Measurements from ENCODE around the gene TLR4.

The TLR4 gene

DNA sequence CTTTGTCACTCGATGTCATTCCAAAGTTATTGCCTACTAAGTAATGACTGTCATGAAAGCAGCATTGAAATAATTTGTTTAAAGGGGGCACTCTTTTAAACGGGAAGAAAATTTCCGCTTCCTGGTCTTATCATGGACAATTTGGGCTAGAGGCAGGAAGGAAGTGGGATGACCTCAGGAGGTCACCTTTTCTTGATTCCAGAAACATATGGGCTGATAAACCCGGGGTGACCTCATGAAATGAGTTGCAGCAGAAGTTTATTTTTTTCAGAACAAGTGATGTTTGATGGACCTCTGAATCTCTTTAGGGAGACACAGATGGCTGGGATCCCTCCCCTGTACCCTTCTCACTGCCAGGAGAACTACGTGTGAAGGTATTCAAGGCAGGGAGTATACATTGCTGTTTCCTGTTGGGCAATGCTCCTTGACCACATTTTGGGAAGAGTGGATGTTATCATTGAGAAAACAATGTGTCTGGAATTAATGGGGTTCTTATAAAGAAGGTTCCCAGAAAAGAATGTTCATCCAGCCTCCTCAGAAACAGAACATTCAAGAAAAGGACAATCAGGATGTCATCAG lies 11.3 kb downstream of the TLR4 start:
- Histone ChIP-seq H3K9me3 (ENCODE audit: low read length) (no peaks in the 10 kb centered on the region), H3K27ac (ENCODE audit: low read depth, low read length) (no peak overlapping the region), H3K4me1 (ENCODE audit: insufficient read depth, low read length) (peaks cover 10% of the 10 kb centered on the region), H3K9ac (ENCODE audit: low read length) (no peak overlapping the region), H3K27me3 (ENCODE audit: control insufficient read depth in 1 of 2, insufficient read depth in 2 of 2, low read length in 2 of 2) (no peaks in the 10 kb centered on the region), H3K4me3 (ENCODE audit: low read depth in 1 of 2, low read length in 2 of 2) (no peak overlapping the region), H3K36me3 (ENCODE audit: insufficient read depth, low read length) (peaks cover 7% of the 10 kb centered on the region)

DNA sequence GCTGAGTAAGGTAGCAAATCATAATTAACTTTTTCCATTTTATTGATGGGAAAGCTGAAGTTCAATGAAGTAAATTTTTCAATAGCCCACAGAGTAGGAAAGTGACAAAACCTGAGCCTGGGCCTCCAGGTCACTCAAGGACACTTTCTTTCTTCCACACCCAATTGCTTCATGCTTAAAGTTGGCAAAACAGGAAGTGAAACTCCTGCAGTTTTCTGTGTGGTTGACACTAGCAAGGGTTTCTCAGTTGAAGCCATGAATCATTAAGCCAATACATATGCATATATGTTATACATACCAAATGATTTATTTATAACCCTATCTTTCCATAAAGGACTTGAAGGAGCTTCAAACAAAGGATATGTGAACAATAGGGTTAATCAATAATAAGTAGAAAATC lies 13.9 kb downstream of the TLR4 start:
- H3K4me1 ChIP-seq (ENCODE audit: insufficient read depth, low read length) = peaks cover 11% of the 10 kb centered on the region

DNA sequence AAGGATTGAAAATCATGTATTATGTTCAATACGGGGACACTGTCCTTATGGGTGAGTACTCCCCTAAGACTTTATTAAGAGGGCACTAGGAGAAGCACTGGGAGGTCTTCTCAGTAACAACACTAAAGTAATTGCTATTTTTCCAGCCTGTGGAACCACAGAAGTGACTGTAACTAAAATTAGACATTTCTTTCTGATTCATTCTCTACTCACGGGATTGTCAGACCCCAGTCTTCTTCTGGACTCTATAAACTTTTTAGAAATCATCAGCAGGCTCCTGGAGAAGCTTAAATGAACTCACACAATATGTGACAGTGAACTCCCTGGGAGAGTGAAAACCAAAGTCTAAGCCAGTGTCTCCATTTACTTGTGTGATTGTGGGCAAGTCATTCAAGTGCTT lies 14.5 kb downstream of the TLR4 start:
- Histone ChIP-seq H3K9me3 (ENCODE audit: low read length) (no peaks in the 10 kb centered on the region), H3K27ac (ENCODE audit: low read depth, low read length) (no peak overlapping the region), H3K9ac (ENCODE audit: low read length) (no peak overlapping the region), H3K36me3 (ENCODE audit: insufficient read depth, low read length) (no peaks in the 10 kb centered on the region), H3K27me3 (ENCODE audit: control insufficient read depth in 1 of 2, insufficient read depth in 2 of 2, low read length in 2 of 2) (no peaks in the 10 kb centered on the region), H3K4me1 (ENCODE audit: insufficient read depth, low read length) (peaks cover 11% of the 10 kb centered on the region), H3K4me3 (ENCODE audit: low read depth in 1 of 2, low read length in 2 of 2) (no peak overlapping the region)

More for the DNA sequence above, 13.9 kb downstream of the TLR4 start:
- H3K4me3 ChIP-seq (ENCODE audit: low read depth in 1 of 2, low read length in 2 of 2) = no peak overlapping the region
- H3K9ac ChIP-seq (ENCODE audit: low read length) = no peak overlapping the region
- no peaks in the 10 kb centered on the region for H3K9me3 ChIP-seq (ENCODE audit: low read length)
- peaks cover 6% of the 10 kb centered on the region for H3K36me3 ChIP-seq (ENCODE audit: insufficient read depth, low read length)
- H3K27ac ChIP-seq (ENCODE audit: low read depth, low read length) = no peak overlapping the region
- H3K27me3 ChIP-seq (ENCODE audit: control insufficient read depth in 1 of 2, insufficient read depth in 2 of 2, low read length in 2 of 2) = no peaks in the 10 kb centered on the region

DNA sequence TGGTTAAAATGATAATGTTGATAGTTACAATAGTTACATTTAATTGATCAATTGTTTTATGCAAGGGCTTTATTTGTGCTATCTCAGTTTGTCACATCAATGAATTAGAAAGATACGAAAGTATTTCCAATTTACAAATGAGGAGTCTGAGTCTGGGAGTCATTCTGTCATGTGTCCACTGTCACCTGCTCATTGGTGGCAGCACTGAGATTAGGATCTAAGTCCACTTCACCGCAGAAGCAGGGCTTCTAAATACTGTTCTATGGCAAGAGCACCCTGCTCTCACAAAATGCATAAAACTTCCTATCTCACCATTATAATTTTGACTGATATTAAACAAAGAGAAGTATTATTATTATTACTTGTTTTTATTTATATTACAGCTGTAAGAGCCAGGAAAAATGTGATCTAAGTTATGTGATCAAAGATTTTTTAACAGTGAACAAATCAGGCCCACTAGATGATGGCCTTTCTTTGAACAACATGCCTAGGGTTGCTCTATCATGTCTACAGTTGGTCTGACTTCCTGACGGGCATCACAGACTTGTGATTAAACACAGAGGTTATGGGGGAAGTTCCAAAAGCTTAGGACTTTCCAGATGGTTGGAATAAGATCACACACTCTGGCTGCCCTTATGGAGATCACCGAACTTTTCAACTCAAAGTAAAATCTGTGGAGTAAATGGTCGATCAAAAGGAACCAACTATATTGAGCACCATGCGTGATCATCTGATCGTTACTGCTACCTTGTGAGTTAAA lies 15.1 kb downstream of the TLR4 start:
- H3K27me3 ChIP-seq (ENCODE audit: control insufficient read depth in 1 of 2, insufficient read depth in 2 of 2, low read length in 2 of 2) = no peaks in the 10 kb centered on the region
- no peaks in the 10 kb centered on the region for H3K36me3 ChIP-seq (ENCODE audit: insufficient read depth, low read length)
- no peak overlapping the region for H3K9ac ChIP-seq (ENCODE audit: low read length)
- H3K4me3 ChIP-seq (ENCODE audit: low read depth in 1 of 2, low read length in 2 of 2) = no peak overlapping the region
- no peak overlapping the region for H3K27ac ChIP-seq (ENCODE audit: low read depth, low read length)
- peaks cover 11% of the 10 kb centered on the region for H3K4me1 ChIP-seq (ENCODE audit: insufficient read depth, low read length)
- H3K9me3 ChIP-seq (ENCODE audit: low read length) = no peaks in the 10 kb centered on the region

DNA sequence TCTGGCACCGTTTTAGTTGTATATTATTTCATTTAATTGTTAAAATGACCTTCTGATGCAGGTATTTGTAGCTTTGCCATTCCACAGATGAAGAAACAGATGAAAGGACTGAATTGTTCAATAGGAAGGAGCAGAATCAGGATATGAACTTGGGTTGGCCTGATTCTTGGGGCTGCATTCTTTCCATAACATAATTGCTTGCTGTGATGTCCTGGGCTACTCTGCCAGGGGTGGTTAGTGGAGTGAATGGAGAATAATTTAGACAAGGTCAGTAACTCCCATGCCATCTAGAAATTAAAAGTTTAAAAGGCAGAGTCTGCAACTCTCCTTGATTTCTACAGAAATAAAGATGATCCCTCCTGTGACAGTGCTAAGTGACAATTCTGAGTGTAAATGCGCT lies 15.9 kb downstream of the TLR4 start:
- no peaks in the 10 kb centered on the region for H3K36me3 ChIP-seq (ENCODE audit: insufficient read depth, low read length)
- H3K9me3 ChIP-seq (ENCODE audit: low read length) = no peaks in the 10 kb centered on the region
- no peak overlapping the region for H3K9ac ChIP-seq (ENCODE audit: low read length)
- H3K4me3 ChIP-seq (ENCODE audit: low read depth in 1 of 2, low read length in 2 of 2) = no peak overlapping the region
- H3K27me3 ChIP-seq (ENCODE audit: control insufficient read depth in 1 of 2, insufficient read depth in 2 of 2, low read length in 2 of 2) = no peaks in the 10 kb centered on the region
- peaks cover 11% of the 10 kb centered on the region for H3K4me1 ChIP-seq (ENCODE audit: insufficient read depth, low read length)
- no peak overlapping the region for H3K27ac ChIP-seq (ENCODE audit: low read depth, low read length)

DNA sequence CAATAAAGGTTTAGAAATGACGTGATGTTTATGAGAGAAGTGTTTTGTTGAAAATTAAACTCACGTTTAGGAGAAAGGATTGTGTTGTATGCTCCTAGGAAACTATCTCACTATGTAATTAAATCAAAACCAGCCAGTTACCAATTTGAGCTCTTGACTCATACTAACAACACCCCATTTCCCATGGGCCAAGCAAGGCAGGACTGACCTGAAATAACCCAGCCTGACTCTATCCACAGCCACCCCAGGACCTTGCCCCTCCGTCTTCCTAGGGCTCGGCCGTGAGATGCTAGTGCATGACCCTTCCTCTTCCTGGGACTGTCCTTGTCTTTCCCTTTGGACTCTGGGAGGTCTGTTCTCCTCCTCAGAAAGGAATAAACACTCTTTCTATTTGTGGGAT lies 16.4 kb downstream of the TLR4 start:
- Histone ChIP-seq H3K4me3 (ENCODE audit: low read depth in 1 of 2, low read length in 2 of 2) (no peak overlapping the region), H3K4me1 (ENCODE audit: insufficient read depth, low read length) (peaks cover 11% of the 10 kb centered on the region), H3K36me3 (ENCODE audit: insufficient read depth, low read length) (no peaks in the 10 kb centered on the region), H3K9me3 (ENCODE audit: low read length) (no peaks in the 10 kb centered on the region), H3K27ac (ENCODE audit: low read depth, low read length) (no peak overlapping the region), H3K9ac (ENCODE audit: low read length) (no peak overlapping the region), H3K27me3 (ENCODE audit: control insufficient read depth in 1 of 2, insufficient read depth in 2 of 2, low read length in 2 of 2) (no peaks in the 10 kb centered on the region)

DNA sequence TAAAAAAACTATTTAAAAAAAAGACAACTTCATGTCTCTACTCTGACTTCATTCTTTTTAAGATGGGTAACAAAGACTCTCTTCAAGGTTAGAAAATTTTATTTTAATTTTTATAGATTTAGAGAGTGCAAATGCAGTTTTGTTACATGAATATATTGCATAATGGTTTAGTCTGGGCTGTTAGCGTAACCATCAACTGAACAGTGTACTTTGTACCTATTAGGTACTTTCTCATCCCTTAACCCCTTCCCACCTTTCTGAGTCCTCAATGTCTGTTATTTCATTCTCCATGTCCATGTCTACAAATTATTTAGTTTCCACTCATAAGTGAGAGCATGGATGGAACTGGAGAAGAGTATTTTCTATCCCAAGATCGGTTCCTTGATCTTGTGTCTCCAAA lies 16.8 kb downstream of the TLR4 start:
- no peak overlapping the region for H3K27ac ChIP-seq (ENCODE audit: low read depth, low read length)
- no peaks in the 10 kb centered on the region for H3K9me3 ChIP-seq (ENCODE audit: low read length)
- H3K4me1 ChIP-seq (ENCODE audit: insufficient read depth, low read length) = peaks cover 11% of the 10 kb centered on the region
- no peak overlapping the region for H3K9ac ChIP-seq (ENCODE audit: low read length)
- H3K36me3 ChIP-seq (ENCODE audit: insufficient read depth, low read length) = no peaks in the 10 kb centered on the region
- no peaks in the 10 kb centered on the region for H3K27me3 ChIP-seq (ENCODE audit: control insufficient read depth in 1 of 2, insufficient read depth in 2 of 2, low read length in 2 of 2)
- no peak overlapping the region for H3K4me3 ChIP-seq (ENCODE audit: low read depth in 1 of 2, low read length in 2 of 2)

DNA sequence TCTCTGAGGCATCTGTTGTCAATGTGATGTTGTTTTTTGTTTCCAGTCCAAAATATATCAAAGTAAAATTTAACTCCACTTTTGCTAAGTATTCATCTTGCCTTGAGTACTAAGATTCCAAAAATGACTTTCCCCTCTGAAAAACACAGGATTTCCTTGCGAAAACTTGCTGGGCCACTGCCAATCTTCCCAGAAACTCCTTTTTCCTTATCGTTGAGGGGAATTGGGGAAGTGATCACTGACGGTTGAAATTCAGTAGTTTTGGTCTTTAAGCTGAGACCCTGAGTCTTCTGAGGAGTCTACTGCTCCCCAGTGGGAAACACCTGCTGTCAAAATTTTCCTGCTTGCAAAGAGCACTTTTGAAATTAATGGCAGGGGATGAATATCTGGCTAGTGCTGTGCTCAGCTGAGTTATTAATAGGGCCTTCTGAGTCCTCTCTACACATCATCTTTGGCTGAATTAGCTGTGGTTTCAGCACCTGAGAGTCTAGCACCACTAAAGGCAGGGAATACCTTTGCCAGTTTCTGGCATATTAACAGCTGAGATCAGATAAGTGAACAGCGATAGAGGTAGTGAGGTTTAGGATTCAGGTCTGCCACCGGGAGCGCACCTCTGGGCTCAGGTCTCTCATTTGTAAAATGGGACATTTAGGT lies 18.0 kb downstream of the TLR4 start:
- no peaks in the 10 kb centered on the region for H3K27me3 ChIP-seq (ENCODE audit: control insufficient read depth in 1 of 2, insufficient read depth in 2 of 2, low read length in 2 of 2)
- no peaks in the 10 kb centered on the region for H3K9me3 ChIP-seq (ENCODE audit: low read length)
- H3K36me3 ChIP-seq (ENCODE audit: insufficient read depth, low read length) = no peaks in the 10 kb centered on the region
- no peak overlapping the region for H3K27ac ChIP-seq (ENCODE audit: low read depth, low read length)
- no peak overlapping the region for H3K9ac ChIP-seq (ENCODE audit: low read length)
- peaks cover 11% of the 10 kb centered on the region for H3K4me1 ChIP-seq (ENCODE audit: insufficient read depth, low read length)
- no peak overlapping the region for H3K4me3 ChIP-seq (ENCODE audit: low read depth in 1 of 2, low read length in 2 of 2)

DNA sequence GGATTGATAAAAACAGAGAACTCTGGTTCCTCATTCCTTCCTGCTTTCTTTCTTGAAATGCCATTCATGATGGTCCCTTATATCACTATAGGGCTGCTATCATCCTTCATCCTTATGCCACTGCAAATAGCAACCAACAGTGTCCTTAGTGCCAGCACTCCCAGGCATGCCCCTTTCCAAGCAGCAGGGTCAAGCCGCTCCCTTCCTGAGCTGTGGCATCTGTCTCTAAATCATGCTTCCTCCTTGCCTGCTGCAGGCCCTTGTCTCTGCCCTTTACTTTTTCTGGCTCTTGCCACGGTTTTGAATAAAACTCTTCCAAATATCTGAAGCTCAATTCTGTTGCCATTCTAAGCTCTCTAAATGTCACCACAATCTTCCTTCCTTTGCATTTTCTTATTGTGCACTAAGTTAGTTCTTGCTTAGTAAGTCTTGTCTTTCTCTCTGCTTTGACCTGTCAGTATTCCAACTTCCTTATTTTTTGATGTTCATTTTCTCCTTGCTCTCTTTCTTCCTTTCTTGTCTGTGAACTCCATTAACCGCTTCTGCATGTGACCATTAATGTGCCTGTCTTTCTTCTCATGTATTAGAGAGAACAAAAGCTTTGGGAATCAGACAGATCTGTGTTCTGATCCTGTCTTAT lies 19.9 kb downstream of the TLR4 start:
- no peaks in the 10 kb centered on the region for H3K9me3 ChIP-seq (ENCODE audit: low read length)
- peaks cover 11% of the 10 kb centered on the region for H3K4me1 ChIP-seq (ENCODE audit: insufficient read depth, low read length)
- no peaks in the 10 kb centered on the region for H3K36me3 ChIP-seq (ENCODE audit: insufficient read depth, low read length)
- no peaks in the 10 kb centered on the region for H3K27me3 ChIP-seq (ENCODE audit: control insufficient read depth in 1 of 2, insufficient read depth in 2 of 2, low read length in 2 of 2)
- H3K4me3 ChIP-seq (ENCODE audit: low read depth in 1 of 2, low read length in 2 of 2) = no peak overlapping the region
- H3K9ac ChIP-seq (ENCODE audit: low read length) = no peak overlapping the region
- no peak overlapping the region for H3K27ac ChIP-seq (ENCODE audit: low read depth, low read length)

DNA sequence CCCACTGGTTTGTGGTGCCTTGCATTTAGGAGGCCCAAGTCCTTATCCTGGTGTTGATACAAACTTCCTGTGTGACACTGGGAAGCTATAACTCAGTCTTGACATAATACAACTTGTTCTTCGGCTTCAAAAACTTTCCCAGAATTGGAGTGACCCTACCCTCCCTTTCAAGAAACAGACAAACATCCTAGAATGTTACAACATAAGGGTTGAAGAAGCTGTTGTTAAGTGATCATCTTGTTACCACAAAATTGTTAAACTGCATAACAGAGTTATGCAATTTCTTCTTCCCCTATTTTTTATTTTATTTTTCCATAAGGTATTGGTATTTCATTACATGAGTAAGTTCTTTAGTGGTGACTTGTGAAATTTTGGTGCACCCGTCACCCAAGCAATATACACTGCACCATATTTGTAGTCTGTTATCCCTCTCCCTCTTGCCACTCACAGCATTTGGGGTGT lies 21.3 kb downstream of the TLR4 start:
- no peak overlapping the region for H3K27ac ChIP-seq (ENCODE audit: low read depth, low read length)
- H3K9me3 ChIP-seq (ENCODE audit: low read length) = no peaks in the 10 kb centered on the region
- peaks cover 2% of the 10 kb centered on the region for H3K4me1 ChIP-seq (ENCODE audit: insufficient read depth, low read length)
- no peak overlapping the region for H3K4me3 ChIP-seq (ENCODE audit: low read depth in 1 of 2, low read length in 2 of 2)
- H3K27me3 ChIP-seq (ENCODE audit: control insufficient read depth in 1 of 2, insufficient read depth in 2 of 2, low read length in 2 of 2) = no peaks in the 10 kb centered on the region
- H3K9ac ChIP-seq (ENCODE audit: low read length) = no peak overlapping the region
- H3K36me3 ChIP-seq (ENCODE audit: insufficient read depth, low read length) = no peaks in the 10 kb centered on the region

DNA sequence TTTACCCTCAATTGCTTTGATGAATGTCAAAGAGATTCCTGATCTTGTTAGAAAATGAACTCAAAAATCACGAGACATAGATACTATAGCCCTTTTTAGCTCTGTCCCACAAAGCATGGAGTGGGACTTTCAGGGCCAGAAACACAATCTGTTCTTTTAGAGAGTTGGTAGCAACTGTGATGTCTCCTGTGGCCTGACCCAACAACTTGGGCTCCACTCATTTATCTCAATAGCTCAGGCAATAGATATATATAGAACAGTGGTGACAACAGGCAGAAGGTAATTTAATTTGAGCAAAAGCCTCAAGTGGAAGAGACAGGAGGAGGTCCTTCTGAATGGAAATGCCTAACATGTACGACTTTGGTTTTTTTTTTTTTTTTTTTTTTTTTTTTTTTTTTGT lies 25.2 kb downstream of the TLR4 start:
- Histone ChIP-seq H3K9me3 (ENCODE audit: low read length) (no peaks in the 10 kb centered on the region), H3K9ac (ENCODE audit: low read length) (no peak overlapping the region), H3K27me3 (ENCODE audit: control insufficient read depth in 1 of 2, insufficient read depth in 2 of 2, low read length in 2 of 2) (no peaks in the 10 kb centered on the region), H3K27ac (ENCODE audit: low read depth, low read length) (no peak overlapping the region), H3K4me1 (ENCODE audit: insufficient read depth, low read length) (no peaks in the 10 kb centered on the region), H3K4me3 (ENCODE audit: low read depth in 1 of 2, low read length in 2 of 2) (no peak overlapping the region), H3K36me3 (ENCODE audit: insufficient read depth, low read length) (no peaks in the 10 kb centered on the region)

All from muscle layer of colon (tissue), 2 donors.